ENCODE measurements around the gene LRRC73.

DNA sequence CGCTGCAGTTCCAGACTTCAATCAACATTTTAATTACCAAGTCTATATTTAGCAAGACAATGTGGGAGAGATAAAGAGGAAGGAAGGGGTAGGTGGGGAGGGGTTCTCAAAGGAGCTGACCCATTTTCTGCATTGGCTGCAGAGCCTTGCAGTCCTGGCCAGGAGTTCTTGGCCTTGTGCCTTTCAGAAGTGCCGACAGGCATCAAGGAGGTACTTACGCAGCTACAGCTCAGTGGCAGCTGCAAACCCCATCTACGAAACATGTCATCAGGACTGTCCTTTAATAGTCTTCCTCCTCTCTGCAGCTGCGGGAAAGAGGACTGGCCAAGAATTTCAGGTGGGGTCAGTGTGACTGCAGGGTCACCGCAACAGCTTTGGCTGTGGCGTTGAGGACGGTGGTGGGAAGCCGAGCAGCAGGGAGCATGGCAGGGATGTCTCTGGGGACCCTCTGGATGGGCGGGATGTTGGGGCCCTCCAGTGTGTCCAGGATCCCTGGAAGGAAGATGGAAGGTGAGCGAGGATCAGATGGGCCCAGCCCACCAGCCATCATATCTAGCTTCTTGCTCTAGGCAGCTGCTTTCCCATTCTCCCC is 1.8 kb upstream of the LRRC73 start:
- TF ChIP-seq, protein P1, sequence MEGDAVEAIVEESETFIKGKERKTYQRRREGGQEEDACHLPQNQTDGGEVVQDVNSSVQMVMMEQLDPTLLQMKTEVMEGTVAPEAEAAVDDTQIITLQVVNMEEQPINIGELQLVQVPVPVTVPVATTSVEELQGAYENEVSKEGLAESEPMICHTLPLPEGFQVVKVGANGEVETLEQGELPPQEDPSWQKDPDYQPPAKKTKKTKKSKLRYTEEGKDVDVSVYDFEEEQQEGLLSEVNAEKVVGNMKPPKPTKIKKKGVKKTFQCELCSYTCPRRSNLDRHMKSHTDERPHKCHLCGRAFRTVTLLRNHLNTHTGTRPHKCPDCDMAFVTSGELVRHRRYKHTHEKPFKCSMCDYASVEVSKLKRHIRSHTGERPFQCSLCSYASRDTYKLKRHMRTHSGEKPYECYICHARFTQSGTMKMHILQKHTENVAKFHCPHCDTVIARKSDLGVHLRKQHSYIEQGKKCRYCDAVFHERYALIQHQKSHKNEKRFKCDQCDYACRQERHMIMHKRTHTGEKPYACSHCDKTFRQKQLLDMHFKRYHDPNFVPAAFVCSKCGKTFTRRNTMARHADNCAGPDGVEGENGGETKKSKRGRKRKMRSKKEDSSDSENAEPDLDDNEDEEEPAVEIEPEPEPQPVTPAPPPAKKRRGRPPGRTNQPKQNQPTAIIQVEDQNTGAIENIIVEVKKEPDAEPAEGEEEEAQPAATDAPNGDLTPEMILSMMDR (tag by site-specific recombination; IDR thresholded peaks at IDR 0.05): no peak
- no peak for TF ChIP-seq GLIS1 (tag by site-specific recombination; IDR thresholded peaks at IDR 0.05)
- TF ChIP-seq ZNF138 (tag by site-specific recombination; IDR thresholded peaks at IDR 0.05; ENCODE audit: borderline replicate concordance): no peak

Data from HEK293 (cell line).